Activated CD4-positive, alpha-beta T cell treated with anti-CD3 and anti-CD28 coated beads, Interleukin-2, Interleukin-6, amounts not matched to agents 100 ng/mL and 50 ng/mL, durations not matched to agents 16 hours and 8 hours (primary cell): ENCODE results near the gene DDN.

Experiments used
- DNase-seq: peaks from one replicate; pipeline ENCODE4 v3.0.0-alpha.2; 2020

The DDN gene

DNA sequence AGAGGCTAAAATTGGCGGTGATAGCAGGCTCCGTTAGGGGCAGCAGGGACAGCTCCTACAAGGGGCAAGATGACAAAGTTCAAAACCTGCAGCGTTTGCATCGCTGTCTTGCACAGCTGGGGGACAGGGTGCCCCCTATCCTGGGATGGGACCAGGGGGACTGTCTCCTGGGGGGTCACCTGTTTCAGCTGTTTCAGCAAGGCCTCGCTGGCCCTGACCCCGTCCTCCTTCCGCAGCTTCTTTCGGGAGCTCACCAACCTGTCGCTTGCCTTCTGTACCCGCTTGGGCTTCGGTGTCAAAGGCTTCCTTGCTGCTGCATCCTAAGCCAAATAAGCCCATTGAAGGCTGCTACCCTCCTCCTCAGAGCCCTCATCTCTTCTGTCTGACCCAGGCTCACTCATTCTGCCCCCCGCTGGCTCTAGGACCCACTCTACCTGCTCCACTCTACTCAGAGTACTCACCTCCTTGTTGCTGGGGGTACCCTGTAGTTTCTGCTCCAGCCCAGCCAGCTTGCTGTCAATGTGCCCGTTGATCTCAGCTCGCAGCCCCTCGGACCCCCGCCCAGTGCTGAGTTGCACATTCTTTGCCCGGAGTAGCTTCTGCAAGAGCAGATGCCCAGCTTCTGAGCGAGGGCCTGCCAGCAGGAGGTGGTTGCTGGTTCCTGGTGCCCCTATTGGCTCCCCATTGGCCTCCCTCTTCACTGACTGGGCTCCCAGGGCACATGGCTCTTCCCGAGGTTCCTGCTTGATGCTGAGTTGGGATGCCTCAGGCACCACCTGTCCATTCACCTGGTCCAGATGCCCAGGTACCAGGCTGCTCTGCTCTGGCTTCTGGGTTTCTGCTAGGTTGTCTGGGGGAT lies 31.8 kb upstream of the DDN start:
- no peak for DNase-seq

DNA sequence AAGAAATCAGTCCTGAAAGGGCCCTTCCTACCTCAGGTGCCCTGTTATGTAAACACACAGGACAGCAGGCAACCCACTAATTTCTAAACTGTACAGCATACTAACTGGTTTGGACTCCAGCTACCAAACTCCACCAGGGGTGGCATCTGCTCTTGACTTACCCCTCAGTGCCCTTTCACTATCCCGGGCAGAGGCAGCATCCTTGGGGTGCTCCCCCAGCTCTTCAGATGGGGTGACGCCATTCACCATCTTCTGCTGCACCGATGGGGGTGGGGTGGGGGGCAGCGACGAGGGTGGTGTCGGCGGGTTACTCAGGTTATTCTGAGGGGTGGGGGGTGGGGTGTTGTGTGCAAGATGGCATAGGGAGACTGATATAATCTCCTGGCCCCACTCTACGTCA lies 30.9 kb upstream of the DDN start:
- DNase-seq, result no peak

DNA sequence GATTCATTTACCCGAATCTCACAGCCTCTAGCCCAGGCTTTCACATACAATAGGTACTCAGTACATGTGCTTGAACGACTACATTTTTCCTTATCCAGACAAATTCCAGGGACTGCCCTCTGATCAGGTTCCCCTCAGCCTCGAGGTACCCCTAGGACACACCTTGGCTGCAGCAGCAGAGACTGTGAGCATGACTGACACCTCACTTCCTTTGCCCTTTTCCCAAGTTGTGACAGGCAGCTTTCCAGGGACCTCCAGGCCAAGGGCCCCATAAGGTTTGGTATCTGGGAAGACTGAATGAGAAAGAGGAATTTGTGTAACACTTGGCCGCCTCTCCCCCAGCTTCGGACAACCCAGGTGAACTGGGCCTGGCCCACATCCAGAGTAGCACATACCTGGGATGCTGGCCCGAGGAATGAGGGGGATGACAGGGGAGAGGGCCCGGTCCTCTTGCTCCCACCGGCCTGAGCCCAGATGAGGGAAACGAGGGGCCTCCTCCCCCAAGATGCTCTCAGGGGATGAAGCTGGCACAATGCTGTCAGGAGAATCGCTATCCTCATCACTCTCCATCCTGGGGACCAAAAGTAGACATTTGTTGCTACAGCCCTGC lies 29.6 kb upstream of the DDN start:
- no peak for DNase-seq

DNA sequence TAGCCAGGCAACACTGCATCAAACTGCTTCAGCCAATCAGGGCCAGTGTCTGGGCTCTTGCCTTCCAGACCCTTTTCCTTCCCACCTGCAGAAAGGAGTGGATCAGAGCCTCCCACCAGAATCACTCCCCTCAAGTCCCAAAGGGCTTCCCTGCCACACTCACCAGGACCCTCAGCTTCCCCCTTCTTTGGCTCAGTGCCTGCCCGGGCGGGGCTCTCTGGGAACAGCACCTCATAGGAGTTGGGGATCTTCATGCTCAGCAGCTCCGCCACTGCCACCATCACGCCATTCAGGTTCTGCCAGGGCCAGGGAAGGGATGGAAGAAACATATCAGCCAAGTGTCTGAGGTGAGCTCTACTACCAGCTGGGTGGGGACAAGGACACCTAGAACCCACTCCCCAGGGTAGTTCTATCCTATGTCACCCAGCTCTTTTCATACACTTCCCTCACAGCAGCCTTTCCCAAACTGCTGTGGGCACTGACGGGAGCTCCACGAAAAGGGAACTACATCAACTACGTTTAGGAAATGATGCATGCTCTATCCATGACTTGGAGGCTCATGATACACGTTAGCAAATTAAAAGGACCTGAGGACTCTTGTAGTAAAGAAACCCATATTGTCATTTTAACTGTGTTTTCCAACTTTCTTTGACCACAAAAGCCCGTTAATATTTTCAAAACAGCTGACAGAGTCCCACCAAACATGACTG lies 28.8 kb upstream of the DDN start:
- no peak for DNase-seq

DNA sequence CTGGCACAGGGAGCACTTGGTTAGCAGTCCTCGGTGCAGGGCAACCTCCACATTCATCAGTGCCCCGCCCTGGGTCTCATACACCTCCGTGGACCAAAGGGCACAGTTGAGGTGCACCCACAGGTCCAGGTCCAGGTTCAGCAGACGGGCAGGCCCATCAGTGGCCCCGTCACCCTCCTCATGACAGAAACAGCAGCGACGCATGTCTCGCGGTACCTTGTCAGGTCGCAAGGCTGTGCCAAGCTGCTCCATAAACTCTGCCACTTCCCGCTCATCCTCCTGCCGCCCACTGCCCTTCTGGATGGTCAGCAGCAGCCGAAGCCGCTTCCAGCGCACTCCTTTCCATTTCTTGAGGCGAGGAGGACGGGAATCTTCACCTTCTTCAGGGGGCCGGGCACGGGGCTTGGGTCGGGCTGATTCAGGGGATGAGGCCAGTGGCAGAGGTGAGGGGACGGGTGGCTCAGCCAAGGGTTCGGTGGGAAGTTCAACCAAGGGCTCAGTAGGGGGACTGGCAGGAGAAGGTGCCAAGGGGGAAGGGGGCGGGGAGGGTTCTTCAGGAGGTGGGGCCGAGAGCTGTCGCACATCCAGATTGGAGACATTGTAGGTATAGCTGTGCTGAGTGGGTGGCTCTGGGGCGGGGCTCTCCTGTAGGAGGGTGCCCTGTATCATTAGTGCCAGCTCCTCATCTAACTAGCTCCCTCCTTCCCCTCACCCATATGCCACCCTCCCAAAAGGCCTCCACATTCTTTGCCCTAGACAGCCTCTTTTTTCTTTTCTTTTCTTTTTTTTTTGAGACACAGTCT lies 27.7 kb upstream of the DDN start:
- DNase-seq, result no peak

DNA sequence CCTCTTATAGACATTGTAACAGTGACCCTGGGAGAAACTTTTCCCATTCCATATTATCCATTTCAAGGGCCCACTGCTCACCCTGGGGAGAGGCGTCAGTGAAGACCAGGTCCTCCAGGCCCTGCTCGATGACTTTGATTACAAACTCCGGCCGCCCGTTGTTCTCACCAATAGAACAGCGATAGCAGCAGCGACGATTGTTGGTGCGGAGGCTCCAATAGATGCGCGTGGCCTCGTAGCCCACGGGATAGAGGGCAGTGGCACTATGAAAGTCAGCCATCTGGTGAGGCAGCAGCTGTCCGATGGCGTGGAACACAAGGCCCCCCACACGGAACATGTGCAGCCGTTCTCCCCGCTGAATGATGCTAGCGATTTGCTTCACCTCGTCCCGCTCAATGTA lies 26.9 kb upstream of the DDN start:
- DNase-seq, result no peak

DNA sequence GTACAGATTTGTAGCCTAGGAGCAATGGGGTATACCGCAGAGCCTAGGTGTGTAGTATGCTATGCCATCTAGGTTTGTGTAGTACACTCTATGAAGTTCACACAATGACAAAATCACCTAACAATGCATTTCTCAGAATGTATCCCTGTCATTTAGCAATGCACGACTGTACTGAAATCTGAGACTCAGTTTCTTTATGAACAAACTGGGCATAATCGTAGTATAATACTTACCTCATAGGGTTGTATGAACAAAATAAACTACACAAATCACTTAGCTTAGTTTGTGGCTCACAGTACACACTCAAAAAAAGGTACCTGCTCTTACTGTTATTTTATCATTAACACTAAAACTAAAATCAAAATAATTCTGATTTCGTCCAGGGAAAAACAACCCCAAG lies 26.3 kb upstream of the DDN start:
- DNase-seq, result peak; percentile 13

DNA sequence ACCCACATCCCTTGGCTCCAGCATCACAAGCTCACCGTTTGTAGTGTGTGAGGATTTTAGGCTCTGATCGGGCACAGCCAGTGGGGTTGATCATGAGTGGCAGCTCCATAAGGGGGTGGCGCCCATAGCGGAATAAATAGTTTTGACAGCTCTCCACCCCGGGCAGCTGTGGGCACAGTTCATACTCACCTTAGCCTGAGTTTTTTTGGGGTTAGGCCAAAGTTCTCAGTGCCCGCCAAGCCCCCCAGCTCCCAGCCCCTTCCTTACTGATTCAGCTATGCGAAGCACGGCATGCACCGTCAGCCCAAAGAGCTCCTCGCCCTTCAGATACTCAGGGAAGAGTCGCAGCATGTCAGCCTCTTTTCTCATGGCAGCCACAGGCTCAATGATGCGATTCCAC lies 25.4 kb upstream of the DDN start:
- no peak for DNase-seq

DNA sequence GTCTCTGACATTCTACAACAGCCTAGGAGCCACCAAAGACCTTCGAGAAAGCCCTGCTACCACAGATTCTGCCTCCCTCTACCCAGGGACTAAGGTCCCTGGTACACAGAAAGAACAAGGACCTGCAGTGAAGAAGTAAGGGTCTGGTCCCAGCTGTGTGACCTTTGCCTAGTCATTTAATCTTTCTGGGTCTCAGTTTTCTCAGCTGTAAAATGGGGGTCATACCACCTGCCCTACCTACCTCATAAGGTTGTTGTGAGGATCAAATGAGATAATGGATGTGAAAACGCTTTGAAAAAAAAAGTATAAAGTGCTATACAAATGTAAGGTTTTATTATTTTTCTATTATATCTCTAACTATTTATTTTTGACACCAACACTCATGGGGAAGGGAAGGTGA lies 24.6 kb upstream of the DDN start:
- DNase-seq, result no peak

DNA sequence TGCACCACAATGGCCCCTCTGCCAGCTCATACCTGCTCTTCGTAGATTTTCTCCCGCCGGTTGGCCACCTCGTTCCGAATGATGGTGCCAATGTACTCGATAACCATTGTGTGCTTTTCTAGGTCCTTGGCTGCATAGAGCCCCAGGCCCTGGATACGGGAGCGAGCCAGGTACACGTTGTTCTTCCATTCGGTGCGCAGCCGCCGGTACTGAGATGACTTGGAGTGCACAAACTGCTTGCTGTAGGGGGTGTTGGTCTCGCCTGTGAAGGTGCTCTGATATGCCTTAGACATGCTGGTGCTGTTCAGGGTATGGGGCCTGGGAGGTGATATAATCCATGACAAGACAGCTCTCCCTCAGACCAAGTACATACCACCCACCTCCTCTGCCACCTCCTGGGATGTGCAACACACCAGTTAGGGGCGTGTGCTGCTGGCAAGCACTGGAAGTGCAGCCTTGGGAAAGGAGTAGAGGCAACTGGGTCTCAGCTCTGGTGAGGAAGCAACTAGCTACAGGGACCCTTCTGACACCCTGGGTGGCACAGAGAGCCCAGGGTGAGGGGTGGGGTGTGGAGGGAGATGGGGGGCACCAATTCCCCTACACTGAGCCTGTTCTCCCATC lies 23.5 kb upstream of the DDN start:
- no peak for DNase-seq

DNA sequence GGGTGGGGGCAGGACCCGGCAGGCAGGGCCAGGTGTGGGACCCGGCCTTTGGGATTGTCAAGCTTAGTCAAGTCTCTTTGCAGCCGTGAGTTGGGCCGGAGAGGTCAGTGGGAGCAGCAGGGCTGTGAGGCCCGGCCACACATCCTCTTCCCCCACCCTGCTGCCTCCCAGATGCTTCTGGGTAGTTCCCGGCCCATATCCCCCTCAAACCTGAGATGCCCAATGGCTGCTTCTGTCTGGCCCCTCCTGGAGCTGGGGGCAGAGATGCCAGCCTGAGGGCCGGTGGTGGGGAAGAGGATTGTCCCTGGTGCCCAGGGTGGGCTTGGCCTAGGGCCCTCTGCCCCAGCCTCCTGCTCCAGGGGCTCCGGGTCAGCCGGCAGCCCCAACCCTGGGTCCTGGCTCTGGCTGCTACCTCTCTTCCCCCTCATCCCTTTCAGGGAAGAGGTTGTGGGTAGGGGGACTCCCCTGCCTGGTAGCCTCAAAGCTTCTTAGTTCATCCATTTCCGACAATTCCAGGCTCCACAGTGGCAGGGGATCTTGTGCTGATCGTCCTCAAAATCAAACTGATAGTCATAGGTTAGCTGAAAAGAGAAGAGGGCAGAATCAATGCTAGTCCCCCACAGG lies 22.2 kb upstream of the DDN start:
- no peak for DNase-seq

DNA sequence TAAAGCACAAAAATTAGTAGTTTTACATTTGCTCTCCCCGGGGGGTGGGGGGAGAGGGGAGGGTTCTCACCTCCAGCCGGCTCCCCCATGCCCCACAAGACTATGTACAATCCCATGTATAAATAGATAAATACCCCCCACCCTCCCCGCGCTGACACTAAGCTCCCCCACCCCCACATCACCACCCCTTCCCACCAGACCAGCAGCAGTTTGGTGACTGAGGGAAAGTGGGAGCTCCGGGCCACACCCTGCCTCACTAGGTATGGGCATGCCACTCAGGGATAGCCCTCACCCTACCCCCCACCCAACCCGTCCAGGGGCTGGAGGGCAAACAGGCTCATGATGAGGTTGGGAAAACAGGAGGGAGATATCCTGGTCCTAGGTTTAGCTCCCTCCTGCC lies 21.3 kb upstream of the DDN start:
- no peak for DNase-seq

DNA sequence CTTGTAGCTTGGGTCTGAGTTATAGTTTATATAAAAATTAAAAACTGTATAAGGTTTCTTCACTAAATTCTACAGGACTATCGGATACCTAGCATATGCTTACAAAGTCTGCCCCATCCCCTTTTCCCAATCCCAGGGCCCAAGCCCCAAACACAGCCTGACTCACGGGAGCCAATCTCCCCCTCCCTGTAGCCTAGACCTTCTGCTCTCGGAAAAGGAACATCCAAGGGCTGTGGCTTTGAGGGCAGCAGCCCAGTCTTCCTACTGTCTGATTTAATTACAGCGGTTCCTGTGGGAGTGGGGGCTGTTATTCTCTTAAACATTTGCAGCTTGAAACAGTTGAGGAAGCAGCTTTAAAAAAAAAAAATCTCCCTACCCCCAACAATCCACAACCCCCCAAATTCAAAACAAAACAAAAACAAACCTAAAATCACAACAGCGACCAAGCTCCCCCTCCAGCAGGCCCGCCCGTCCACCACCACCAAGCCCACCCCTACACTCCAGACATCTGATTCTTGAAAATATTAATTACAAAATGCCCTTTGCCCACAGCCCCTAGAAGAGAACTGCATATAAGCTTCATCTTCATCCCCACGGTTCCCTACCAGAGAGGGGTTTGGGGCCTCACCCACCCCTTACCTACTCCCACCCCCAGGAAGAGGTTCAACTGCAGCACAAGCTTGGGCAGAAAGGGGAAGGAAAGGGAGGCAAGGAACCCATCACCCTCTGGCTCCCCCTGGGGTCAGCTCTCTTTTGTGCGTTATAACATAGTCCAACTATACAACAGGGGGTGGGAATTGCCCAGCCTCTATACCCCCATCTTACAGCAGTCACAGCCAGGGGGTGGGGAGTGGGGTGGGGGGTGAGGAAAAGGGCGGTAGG lies 20.5 kb upstream of the DDN start:
- DNase-seq, result peak; percentile 61

DNA sequence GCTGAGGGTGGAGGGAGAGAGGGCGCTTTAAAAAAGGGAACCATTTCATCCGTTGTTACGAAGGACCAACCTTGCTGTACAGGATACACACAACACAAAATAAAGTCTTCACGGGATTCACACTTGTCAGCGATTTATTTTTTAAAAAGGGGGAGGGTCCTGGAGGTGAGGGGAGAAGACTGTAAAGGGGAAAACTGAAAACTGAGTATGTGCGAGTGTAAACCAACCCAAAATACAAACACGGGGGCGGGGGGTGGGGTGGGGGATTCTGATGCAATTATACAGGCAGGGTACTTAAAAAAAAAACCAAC lies 19.9 kb upstream of the DDN start:
- DNase-seq, result no peak

DNA sequence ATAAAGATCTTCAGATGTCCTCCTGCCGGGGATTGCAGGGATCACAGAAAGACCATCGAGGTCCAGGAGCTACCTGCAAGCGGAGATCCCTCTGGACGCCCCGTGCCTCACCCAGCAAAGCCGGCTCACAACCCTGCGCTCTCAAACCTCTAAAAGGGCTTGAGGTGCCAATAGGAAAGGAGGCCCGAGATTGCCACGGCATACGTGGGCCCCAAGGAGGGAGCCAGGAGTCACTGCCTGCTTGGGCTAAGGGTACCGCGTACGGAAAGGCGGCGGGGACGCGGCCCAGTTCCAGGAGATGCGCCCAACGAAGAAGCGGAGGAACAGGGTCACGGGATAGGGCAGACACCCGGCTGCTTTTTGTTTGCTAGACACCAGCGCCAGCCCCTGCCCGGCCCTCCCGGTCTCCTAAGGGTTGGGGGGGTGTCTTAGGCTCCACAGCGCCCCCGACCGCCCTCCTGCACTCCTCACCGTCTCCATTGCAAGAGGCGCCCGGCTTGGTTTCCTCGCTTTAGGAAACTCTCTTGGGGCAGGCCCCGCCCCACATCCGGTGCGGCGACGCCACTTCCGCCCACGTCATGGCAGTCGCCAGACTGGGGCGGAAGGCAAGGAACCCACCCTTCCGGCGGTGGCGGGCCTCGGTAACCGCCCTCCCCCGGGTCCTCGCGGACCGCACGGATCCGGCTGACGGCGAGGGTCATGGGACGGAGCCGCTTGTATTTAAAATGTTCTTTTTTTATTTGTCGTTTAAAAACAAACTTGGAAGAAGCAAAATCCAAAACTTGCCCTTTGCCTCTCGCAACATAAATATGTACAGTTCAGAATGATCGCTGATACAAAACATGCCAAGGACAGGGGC lies 19.3 kb upstream of the DDN start, which contains the start of gene PRKAG1:
TSS of gene PRKAG1 (minus strand) at position 516 of the 859 bp plus-strand sequence. CDS start at position 480, 36 bp downstream.
- DNase-seq, result peak; percentile 98

DNA sequence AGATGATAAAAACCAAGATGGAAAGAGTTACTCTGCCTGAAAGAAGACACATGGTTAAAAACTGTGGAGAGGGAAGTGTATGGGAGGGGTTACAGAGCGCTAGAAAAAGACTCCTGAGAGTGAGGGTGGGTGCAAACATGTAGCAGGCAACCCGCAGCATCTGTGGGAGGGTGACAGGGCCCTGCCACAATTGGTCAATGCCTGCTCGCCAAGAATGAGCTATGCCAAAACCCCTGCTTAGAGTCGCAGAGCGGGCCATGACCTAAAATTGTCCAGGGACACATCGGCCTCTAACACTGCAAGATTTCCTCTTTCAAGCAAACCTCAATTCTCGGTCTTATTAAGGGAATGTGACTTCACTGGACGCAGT lies 18.7 kb upstream of the DDN start:
- DNase-seq, result peak; percentile 54

DNA sequence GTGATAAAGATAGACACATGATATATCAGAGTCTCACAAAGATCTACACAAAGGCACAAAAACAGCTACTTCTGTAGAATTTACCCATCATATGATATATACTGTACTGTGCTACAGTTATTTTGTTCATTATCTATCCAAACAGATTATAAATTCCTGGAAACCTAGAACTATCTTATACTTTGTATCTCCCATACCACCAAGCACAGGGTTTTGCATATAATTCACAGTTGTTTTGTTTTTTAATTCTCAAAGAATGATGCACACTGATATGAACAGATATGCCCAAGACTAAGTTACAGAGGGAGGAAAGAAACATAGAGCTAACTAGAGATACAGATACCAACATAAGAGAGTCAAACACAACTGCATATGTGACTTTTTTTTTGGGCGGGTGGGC lies 16.0 kb upstream of the DDN start:
- DNase-seq, result no peak

DNA sequence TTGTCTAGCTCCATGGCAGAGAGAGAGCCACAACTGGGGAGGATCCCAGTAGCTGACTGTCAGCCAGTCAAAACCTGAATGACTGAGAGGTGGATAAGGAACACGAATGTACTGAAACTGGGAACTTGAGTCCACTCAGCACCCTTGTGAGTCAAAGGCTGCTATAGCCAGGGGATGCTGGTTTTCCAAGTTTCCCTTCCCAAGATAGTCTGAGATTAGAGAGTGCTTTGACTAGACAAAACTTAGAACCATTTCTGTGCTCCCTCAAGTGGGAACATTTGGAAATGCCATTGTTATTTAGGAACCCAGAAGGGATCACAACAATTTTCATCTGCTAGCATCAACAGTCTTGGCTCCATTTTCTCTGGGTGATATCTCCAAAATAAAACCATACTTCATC lies 15.4 kb upstream of the DDN start:
- DNase-seq, result no peak

DNA sequence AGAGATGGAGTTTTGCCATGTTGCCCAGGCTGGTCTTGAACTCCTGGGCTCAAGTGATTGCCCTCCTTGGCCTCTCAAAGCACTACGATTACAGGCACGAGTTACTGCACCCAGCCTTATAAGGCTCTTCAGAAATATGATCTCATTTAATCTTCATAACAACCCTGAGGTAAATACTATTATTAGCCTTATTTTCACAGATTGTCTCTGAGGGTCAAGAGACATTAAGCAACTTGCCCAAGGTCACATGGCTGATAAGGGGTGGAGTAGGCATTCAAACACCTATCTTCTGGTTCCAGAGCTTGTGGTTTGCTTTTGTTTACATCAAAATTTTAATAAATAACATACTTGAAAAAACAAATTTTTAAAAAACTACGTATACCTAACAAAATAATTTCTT lies 14.3 kb upstream of the DDN start:
- DNase-seq, result no peak

DNA sequence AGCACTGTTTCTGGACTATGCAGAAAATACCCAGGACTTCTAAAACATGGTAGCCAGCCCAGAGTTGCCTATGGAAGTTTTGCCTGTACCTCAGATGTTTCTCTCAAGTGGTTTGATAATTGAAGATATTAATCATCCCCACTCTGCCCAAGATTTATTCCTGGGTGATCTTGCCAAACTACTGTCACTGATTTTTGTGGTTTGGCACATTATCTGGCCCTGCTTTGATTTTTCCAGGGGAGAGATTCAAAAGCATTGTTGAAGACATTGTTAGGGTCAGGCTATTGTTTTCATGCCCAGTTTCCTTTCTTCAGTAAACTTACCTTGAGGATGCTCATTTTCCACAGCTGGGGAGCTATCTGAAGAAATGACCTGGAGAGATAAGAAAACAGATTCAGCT lies 13.6 kb upstream of the DDN start:
- no peak for DNase-seq
